HPDE6-E6E7 (cell line): ENCODE results near the gene GFOD1.

Experiments
- DNase-seq: peaks from one replicate; pipeline ENCODE4 v3.0.0; 2011; ENCODE audit warnings: missing footprints; ENCODE audit errors: extremely low spot score

The GFOD1 gene

GRCh38 chr6:13427316-13427715 lies 60.1 kb downstream of the GFOD1 start:
- DNase-seq, result no peak

GRCh38 chr6:13425943-13426931 lies 61.2 kb downstream of the GFOD1 start:
- DNase-seq, result peak; percentile 63

DNA sequence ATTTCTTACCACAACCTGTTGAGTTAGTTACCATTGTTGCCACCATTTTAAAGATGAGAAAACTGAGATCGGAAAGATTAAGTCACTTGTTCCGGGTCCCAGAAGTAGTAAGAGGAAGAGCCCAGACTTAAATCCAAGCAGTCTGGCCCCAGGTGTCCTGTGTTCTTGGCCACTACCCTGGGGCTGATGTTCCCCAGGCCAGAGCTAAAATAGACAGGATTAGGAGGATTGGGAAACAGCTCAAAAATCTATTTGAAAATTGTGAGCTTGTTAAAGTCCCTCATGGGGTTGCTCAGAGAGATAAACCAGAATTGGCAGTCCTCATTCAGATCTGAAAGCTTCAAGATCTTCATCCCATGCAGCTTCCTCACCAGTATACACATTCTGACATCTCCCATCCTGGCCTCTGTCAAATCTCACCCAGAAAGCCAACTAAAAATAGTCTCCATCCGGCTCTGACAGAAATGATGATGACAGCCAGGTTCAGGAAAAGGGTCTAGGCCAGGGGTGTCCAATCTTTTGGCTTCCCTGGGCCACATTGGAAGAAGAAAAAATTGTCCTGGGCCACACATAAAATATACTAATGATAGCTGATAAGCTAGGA lies 62.0 kb downstream of the GFOD1 start:
- DNase-seq, result no peak

- no peak for DNase-seq
Measured at GRCh38 chr6:13423252-13423651, 64.1 kb downstream of the GFOD1 start.

DNA sequence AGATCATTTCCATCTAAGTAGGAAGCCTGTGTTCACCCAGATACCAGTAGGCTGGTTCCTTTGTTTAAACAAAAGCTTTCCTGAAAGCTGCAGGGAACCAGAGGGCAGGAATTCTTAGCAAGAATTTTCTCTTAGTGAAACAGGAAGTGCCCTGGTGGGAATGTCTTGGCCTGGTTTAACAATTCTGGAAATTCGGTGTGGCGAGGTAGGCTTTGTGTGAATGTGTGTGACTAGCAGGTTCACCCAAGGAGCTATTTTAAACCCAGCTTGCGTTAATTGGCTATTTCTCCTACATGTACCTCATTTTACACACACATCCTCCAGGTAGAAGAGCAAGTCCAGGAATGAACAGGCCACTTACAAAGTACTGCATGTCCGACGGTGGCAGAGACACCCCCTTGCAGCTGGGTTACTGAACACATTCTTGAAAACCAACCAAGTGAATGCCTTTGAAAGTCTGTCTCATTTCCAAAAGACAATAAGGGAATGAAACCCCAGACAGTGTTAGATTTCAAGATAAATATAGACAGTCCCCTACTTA lies 64.6 kb downstream of the GFOD1 start:
- DNase-seq, result no peak

DNA sequence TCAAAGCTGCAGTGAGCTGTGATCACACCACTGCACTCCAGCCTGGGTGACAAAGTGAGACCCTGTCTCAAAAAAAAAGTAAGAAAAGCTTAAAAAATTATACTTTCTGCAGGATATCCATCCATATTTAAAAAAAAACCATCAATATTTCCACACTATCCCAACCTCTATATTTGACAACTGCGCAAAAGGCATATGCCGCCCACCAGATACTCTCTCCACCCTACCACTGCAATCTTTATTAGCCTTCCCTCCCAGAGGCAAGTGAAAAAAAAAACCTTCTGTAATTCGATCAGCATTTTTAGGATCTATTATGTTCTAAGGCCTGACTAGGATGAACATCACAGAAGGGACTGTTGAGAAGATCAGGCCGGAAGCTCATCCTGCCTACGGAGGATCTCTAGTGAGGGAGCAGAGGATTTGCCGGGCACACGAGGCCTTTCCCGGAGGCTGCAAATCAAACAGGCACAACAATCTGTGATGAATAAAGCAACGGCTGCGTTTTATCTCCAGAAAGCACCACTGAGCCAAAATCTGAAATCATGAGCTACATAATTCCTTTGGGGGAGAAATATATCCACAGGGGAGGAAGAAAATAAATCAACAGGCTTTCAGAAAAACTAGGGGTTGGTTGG lies 65.9 kb downstream of the GFOD1 start:
- DNase-seq, result no peak

GRCh38 chr6:13420269-13420668 lies 67.1 kb downstream of the GFOD1 start:
- no peak for DNase-seq

GRCh38 chr6:13419422-13420195 lies 67.8 kb downstream of the GFOD1 start:
- DNase-seq, result no peak

GRCh38 chr6:13418844-13419243 lies 68.6 kb downstream of the GFOD1 start:
- no peak for DNase-seq

- no peak for DNase-seq
Measured at GRCh38 chr6:13417954-13418353, 69.4 kb downstream of the GFOD1 start.

GRCh38 chr6:13417431-13417830 lies 70.0 kb downstream of the GFOD1 start:
- DNase-seq, result no peak

GRCh38 chr6:13415283-13415682 lies 72.1 kb downstream of the GFOD1 start:
- no peak for DNase-seq

DNA sequence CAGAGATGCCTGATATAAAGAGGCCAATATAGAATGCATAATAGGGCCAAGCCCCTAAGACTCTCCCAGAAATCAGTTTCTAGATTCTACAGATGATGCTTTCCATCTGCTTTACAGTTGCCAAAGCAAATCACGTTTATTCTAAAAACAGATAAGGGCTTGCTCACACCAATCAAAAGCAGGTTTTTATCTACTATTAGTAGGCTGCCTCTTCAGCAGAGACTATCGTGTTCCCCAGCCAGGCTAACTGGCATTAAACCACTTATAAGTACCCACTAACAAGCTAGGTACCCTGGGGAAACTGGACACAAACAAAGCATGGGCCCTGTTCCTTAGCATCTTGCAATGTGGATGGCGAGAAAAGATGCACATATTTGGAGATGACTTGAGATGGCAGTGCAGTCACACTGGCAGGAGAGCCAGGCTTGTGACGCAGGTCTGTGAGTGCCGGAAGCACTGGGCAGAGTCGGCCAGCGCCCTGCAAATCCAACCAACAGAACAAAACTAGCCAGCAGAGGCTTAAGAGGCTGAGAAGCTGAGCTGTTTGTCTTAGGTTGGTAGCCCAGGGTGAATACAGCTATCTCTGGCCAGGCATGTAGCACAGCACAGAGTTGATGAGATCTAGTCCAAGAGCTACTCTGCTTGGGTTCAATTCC lies 73.4 kb downstream of the GFOD1 start:
- DNase-seq, result no peak

DNA sequence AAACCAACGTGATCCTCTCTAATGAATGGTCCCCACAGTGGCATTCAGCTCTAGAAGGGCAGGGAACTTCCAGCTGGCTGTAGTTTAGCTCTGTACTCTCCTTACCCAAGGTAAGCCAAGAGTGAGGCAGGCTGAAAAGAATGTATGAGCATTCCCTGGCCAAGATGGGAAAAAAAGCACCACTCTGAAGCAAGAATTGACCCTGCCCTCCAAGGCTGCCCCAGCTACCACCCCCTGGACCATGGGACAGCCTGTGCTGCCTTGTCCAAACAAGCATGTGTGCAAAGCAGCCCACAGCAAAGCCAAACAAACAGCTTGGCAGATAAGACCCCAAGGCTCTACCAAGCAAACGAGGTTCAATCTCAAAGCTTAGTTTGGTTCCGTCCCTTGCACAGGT lies 73.9 kb downstream of the GFOD1 start:
- DNase-seq, result no peak

- DNase-seq, result no peak
Measured at GRCh38 chr6:13412639-13413465, 74.5 kb downstream of the GFOD1 start.

DNA sequence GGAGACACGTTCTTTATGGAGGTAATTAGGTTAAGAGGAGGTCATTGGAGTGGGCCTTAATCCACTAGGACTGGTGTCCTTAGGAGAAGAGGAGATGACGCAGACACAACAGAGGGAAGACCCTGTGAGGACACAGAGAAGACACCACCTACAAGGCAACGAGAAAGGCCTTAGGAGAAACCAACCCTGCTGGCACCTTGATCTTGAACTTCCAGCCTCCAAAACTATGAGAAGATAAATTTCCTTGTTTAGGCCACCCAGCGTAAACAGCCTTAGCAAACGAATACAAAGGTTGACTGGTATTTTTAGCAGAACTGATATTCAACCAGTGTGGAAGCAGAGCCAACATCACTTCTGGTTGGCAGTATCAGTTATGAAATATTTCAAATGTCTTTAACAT lies 75.2 kb downstream of the GFOD1 start:
- no peak for DNase-seq

DNA sequence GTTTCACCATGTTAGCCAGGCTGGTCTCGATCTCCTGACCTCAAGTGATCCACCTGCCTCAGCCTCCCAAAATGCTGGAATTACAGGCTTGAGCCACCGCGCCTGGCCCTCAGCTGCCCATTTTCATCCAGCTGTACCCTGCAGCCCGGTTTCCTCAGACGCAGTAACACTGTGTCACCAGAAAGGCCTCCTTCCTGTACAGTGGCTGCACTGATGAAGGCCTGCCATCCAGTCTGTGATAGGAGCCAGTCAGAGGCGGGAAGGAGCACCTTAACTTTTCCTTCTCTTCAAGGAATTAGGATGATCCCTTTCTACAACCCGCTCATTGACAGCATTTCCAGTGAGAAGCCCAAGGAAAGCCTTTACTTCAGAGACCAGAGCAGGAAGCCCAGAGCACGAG lies 75.9 kb downstream of the GFOD1 start:
- no peak for DNase-seq

DNA sequence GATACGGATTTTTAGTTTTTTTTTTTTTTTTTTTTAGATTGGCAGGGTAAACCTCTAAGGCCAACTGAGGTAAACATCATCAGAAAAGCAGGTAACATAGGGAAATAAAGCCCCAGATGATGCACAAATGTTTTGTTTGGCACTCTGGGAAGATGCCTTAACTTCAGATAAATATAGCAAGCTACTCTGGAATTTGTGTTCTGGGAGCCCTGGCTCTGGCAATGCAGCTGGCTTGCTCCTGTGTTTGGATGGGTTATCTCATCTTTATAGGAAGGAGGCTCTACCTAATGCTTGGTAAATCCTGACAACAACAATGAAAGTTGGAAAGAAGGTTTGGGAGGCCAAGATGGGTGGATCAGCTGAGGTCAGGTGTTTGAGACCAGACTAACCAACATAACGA lies 77.4 kb downstream of the GFOD1 start:
- no peak for DNase-seq

DNA sequence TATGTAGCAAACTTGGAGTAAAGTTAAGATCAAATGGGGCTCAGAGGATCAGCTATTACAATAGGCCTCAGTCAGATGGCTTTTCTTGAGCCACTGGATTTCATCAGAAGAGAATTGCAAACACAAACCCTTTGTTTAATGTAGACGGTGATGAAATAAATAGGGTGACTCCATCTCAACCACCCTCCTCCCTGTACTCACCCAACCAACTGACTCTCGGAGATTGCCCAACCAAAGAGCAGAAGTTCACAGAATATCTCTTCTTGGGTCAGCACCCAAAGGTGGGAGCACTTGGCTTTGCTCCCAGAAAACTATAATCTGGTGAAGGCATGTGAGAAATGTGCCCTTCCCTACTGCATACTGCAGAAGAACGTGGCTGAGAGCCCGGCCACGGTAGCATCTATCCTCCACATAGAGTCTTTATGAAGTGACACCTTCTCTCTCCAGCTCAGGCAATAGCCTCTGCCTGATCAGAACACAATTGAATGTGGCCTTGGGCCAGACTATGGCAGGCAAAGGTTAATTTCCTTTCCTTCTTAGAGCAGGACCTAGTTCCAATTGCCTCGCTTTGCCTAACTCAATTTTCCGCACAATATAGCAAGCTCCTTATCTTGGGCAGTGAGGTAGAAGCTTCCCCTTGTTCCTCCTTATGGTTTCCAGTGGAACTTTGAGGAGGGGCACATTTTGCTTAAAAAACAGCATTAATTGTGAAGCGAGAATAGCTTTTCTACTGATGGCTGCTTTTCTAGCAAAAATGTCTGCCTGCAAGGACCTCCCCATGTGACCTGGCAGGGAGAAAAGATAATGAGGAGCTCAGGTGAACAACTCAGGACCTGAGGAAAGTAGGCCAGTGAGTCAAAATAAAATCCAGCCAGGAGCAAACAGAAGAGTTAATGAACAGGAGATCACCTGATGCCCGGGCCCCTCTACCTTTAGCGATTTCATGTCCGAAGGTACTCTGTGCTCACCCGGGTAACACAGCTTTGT lies 79.4 kb downstream of the GFOD1 start:
- peak; percentile 83 for DNase-seq
